GM12891 (cell line): ENCODE results near the gene ACAP1.

Experiments used
- DNase-seq: peaks from one replicate; pipeline ENCODE4 v3.0.0; 2011; ENCODE audit warnings: low spot score; ENCODE audit not compliant: insufficient read length
- FAIRE-seq: peaks from 2 replicates; lab custom pipeline; 2011; peaks lifted over from hg19 to GRCh38; lab: Jason Lieb, UNC
- PAX5 ChIP-seq: IDR thresholded peaks from 2 replicates; pipeline ENCODE4 v1.6.1; 2011; ENCODE audit warnings: low read length, moderate library complexity, mild to moderate bottlenecking; ENCODE audit not compliant: insufficient read depth, severe bottlenecking
- POLR2A ChIP-seq: IDR thresholded peaks from 2 replicates; pipeline ENCODE4 v1.6.1; 2011; ENCODE audit warnings: low read depth, low read length, control low read depth
- POLR2AphosphoS5 ChIP-seq: IDR thresholded peaks from 2 replicates; pipeline ENCODE4 v1.6.1; 2011; ENCODE audit warnings: low read depth, low read length, control low read depth
- POU2F2 ChIP-seq: IDR thresholded peaks from 2 replicates; pipeline ENCODE4 v1.6.1; 2011; ENCODE audit warnings: low read depth, mild to moderate bottlenecking, control low read depth, low read length, moderate library complexity
- SPI1 ChIP-seq: IDR thresholded peaks from 2 replicates; pipeline ENCODE4 v1.6.1; 2011; ENCODE audit warnings: low read depth, low read length, control low read depth
- TAF1 ChIP-seq: IDR thresholded peaks from 2 replicates; pipeline ENCODE4 v1.6.1; 2011; ENCODE audit warnings: low read depth, low read length, control low read depth

The ACAP1 gene

GRCh38 chr17:7393613-7394451, 57.5 kb downstream of the ACAP1 start:
- no peak for TF ChIP-seq PAX5
- no peak for TF ChIP-seq POU2F2
- no peak for TF ChIP-seq SPI1
- TF ChIP-seq TAF1, result no peak
- TF ChIP-seq POLR2AphosphoS5, result no peak
- no peak for TF ChIP-seq POLR2A
- DNase-seq (no peak), FAIRE-seq (peak; percentile 86)

GRCh38 chr17:7394452-7395191, 58.3 kb downstream of the ACAP1 start, which contains the start of gene PLSCR3:
Gene PLSCR3 (minus strand): TSS chr17:7394525. CDS start chr17:7394110, 415 bp downstream.
- TF ChIP-seq POLR2A, result peak; percentile 22; the same call in 1 of the 2 replicates
- TF ChIP-seq PAX5, result no peak
- DNase-seq (peak; percentile 98), FAIRE-seq (peak; percentile 97)

- FAIRE-seq (no peak), DNase-seq (no peak)
- TF ChIP-seq POLR2A (no peak), PAX5 (no peak), POLR2AphosphoS5 (no peak), POU2F2 (no peak), SPI1 (no peak), TAF1 (no peak)
These were observed 59.8 kb downstream of the ACAP1 start for GRCh38 chr17:7396147-7396546.

GRCh38 chr17:7398612-7399011, 62.3 kb downstream of the ACAP1 start:
- no peak for TF ChIP-seq TAF1
- no peak for TF ChIP-seq PAX5
- TF ChIP-seq POU2F2, result no peak
- TF ChIP-seq POLR2A, result no peak
- TF ChIP-seq SPI1, result no peak
- no peak for TF ChIP-seq POLR2AphosphoS5
- DNase-seq (no peak), FAIRE-seq (no peak)
